GM18507 (cell line): ENCODE data around the gene LAMC2.
"Not testable (repeated sequence)": the region's sequence is repeated elsewhere in the genome, so short reads cannot be mapped to it uniquely, and the experiment has no call there.

Experiments
- DNase-seq: peaks from one replicate; pipeline ENCODE4 v3.0.0; 2011; ENCODE audit warnings: low read depth; ENCODE audit not compliant: insufficient read length; ENCODE audit errors: extremely low spot score
- FAIRE-seq: peaks from 2 replicates; lab custom pipeline; 2011; peaks lifted over from hg19 to GRCh38; lab: Jason Lieb, UNC

LAMC2 gene

GRCh38 chr1:183185941-183186490 is at the start of gene LAMC2:
Gene LAMC2 (plus strand): TSS chr1:183186264. CDS start chr1:183186353, 89 bp downstream.
- no peak for DNase-seq

DNA sequence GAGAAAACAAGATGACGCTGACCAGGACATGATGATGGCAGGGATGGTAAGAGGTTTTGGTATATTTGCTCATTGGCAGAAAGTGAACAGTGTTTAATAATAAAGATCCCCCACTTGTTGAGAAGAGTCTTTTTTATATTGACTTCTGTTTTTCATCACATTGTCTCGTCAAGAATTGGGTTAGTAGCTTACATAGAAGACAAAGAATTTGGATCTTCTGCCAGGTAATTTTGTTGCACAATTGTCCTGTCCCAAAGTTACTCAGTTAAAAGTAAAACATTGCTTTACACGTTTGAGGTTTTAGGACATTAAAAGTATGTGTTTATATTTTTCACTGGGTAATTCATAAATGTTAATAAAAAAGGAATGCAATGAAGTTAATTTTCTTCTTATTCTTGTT is 48.3 kb upstream of the LAMC2 start:
- FAIRE-seq (no peak), DNase-seq (no peak)

More at GRCh38 chr1:183185941-183186490, at the start of gene LAMC2:
- no peak for FAIRE-seq

DNA sequence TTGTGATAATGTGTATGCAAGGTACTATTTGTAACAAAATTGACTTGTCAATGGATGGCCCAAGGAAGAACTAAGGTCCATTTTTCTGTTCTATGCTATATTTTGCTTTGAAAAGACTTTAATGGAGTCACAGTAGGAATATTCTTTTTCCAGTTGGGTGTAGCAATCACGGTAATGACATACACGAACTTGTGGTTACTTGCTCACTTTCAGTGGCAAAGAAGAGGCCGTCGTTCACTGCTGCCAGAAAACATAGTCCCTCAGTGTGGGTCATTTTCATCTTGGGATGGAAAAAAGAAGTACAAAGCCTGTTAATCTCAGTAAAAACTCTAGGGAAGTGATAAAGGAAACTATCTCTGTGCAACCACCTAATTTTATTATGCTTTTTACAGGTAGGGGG is 47.8 kb upstream of the LAMC2 start:
- DNase-seq = no peak
- no peak for FAIRE-seq

DNA sequence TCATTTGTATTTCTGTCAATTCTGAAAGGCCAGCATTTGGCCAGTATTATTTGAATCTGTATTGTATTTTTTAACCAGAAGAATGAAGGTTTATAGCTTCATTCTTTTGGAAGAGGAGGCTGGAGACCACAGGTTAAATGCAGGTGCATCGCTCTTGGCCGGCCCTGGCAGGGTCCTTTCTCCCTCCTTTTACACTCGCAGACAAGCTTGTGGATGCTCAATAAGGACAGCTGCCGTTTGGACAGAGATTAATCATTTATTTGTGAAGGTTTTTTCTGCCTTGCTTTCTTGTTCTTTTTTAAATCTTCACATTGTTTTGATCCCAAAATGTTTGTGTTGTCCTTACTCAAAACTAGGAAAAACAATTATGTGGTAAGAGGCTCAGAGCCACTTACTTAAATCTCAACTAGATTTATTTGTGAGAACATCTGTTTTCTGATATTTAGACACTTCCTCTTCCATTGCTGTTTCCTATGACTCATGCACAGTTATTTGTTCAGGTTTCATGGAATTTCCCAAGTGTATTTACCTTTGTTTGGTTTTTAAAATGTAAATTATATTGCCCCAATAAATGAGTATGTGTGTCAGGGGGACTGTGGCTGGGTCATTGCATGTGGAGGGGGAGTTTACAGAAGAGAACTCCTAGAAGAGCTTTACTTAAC is 46.7 kb upstream of the LAMC2 start:
- FAIRE-seq = no peak
- DNase-seq = no peak

GRCh38 chr1:183140633-183141032 is 45.4 kb upstream of the LAMC2 start:
- no peak for DNase-seq

DNA sequence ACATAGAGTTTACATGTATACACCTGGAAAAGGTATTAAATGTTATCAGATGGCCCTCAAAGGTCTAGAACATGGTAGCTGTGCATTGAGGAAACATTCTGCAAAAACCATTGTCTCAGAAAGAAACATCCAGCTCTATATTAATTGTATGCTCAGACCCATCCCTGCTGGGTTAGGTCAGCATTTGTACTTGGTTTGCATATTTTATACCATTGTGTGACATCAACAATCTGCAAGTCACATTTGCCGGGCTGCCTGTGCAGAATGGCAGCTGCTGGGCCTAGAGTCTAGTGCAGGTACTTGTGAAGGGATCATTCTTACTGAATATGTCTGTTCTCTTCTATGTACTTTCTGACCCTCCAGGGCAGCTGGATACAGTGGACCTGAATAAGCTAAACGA is 43.9 kb upstream of the LAMC2 start:
- FAIRE-seq (no peak), DNase-seq (no peak)

More at GRCh38 chr1:183140633-183141032, 45.4 kb upstream of the LAMC2 start:
- no peak for FAIRE-seq

- no peak for DNase-seq
- FAIRE-seq = no peak
Measured at GRCh38 chr1:183143576-183144315, 42.3 kb upstream of the LAMC2 start.

- FAIRE-seq (no peak), DNase-seq (no peak)
Measured at GRCh38 chr1:183144752-183145151, 41.3 kb upstream of the LAMC2 start.

GRCh38 chr1:183147735-183148134 is 38.3 kb upstream of the LAMC2 start:
- DNase-seq (no peak), FAIRE-seq (no peak)

DNA sequence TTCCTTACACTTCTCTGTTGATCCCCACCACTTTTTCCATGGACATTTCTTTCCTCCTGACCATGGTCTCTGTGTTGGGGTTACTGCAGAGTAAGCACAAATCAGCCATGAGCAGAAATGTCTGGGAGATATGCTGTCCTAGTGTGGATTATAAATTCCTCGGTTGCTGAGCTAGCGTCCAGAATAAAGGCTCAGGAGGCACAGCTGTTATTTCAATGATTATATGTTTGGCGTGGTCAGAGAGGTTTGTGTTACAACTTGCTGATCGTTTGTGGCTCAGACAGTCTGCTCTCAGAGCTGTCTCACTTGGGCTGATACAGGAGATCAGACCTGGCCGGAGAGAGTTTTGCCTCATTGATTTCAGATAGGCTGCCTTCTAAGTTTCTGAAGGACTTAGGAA is 37.5 kb upstream of the LAMC2 start:
- DNase-seq (no peak), FAIRE-seq (no peak)

DNA sequence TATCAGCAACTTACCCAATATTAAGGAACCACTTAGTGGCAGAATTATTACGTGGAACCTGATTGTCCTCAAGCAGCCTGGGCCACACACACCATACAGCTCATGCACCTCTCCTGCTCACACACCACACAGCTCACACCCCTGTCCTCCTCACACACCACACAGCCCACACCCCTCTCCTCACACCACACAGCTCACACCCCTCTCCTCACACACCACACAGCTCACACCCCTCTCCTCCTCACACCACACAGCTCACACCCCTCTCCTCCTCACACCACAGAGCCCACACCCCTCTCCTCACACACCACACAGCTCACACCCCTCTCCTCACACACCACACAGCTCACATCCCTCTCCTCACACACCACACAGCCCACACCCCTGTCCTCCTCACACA is 36.8 kb upstream of the LAMC2 start:
- no peak for DNase-seq
- FAIRE-seq = no peak

- FAIRE-seq = not testable (repeated sequence)
Measured at GRCh38 chr1:183150032-183150431, 36.0 kb upstream of the LAMC2 start.

DNA sequence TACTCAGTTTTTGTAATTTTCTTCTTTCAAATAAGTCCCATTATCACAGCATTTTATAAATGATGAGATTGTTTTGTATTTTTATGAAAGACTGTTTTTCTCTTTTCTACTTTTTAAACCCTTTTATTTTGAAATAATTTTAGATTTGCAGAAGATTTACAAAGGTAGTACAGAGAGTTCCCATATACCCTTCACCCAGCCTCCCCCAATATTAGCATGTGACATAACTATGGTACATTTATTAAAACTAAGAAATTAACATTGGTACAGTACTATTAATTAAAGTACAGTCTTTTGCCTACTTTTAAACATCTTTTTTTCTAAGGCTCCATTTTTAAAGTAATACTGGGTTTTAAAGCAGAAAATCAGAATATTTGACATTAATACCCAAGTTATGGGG is 35.6 kb upstream of the LAMC2 start:
- FAIRE-seq (no peak), DNase-seq (no peak)

More at GRCh38 chr1:183150032-183150431, 36.0 kb upstream of the LAMC2 start:
- not testable (repeated sequence) for DNase-seq

GRCh38 chr1:183152180-183152579 is 33.9 kb upstream of the LAMC2 start:
- no peak for FAIRE-seq
- DNase-seq = no peak

DNA sequence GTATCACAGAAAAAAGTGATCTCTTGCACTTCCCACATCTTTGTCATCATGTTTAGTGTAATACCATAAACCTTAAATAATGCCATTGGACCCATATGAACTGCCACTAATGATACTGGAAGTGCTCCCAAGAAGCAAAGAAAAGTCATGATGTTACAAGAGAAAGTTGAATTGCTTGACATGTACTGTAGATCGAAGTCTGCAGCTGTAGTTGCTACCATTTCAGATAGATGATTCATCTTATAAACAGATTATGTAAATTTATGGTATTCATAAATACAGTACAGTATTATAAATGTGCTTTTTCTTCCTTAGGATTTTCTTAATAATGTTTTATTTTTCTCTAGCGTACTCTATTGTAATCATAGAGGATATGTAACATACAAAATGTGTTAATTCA is 30.1 kb upstream of the LAMC2 start:
- DNase-seq (no peak), FAIRE-seq (no peak)

GRCh38 chr1:183159960-183160359 is 26.1 kb upstream of the LAMC2 start:
- DNase-seq = no peak
- no peak for FAIRE-seq

- DNase-seq = no peak
- FAIRE-seq = no peak
Measured at GRCh38 chr1:183161391-183161790, 24.7 kb upstream of the LAMC2 start.

DNA sequence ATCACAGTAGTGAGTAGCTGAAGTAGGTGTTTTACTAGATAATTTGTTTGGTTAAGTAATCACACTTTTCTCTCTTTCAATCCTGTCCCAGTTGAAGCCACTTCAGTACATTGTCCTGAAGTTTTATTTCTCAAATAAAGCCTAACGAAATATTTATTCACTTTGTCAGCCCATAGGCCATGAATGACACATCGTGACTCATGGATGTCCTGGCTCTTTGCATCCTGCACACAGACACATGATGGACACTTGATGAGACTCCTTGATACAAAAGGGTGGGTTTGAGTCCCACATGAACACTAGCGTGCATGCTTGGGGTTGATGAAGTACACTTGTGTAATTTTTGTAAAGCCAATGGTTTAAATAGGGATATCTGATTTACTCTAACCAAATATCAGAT is 22.7 kb upstream of the LAMC2 start:
- DNase-seq (no peak), FAIRE-seq (no peak)

DNA sequence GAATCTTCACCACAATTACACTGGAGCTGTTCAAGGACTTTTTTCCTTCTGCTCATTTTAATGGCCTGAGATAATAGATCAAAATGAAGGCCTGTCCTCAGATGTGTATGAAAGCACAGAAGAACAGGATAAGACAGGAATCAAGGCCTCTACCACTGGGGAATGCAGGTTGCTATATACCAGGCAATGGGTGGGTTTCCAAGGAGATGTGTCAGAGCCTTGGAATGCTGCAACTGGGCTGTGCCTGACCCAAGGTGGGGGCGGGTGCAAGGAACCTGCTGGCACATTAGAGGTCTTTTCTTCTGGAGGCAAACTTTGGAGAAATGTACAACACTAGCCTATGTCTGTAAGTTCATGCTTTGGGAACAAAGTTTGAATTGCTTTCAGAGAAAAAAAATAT is 21.7 kb upstream of the LAMC2 start:
- FAIRE-seq = no peak
- DNase-seq = no peak

DNA sequence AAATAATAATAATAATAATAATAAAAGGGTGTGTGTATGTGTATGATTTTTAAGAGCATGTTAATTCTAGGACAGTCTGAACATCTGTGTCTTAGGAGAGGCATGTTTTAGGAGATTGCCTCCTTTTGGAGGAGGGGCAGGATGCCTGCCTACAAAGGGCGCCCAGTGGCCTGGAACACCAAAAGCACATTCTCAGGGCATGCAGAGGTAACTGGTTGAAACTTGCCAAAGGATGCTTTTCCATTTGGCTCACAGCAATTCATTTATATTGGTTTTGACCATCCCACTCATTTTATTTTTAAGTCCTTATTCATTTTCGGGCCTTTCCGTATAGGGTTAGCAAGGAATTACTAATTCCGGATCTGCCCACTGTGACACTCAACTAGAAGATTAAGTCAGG is 21.1 kb upstream of the LAMC2 start:
- no peak for FAIRE-seq

DNA sequence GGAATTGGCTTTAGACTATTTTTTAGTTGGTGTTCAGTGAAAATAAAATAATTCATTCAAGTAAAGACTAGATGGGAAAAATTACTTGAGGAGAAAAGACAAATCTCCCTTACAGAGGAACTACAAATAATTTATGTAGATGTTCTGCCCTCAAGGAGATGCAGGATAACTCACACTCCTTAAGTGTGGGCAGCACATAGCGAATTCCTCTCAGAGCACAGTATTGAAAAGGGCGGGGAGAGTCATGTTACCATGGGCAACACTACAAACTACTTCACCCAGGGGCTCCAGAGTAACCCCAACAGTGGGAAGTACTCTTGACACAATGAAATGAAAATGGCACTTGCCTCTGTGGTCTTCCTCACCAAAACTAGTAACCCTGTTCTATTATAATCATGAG is 20.6 kb upstream of the LAMC2 start:
- no peak for FAIRE-seq
- no peak for DNase-seq

More for the DNA sequence above, 21.1 kb upstream of the LAMC2 start:
- no peak for DNase-seq
